COR-L47 (cell line): ENCODE results near the gene CSTF3.
"Not testable (repeated sequence)": the region's sequence is repeated elsewhere in the genome, so short reads cannot be mapped to it uniquely, and the experiment has no call there.

Experiments used
- DNase-seq: peaks from one replicate; lab custom pipeline; 2025; lab: John Stamatoyannopoulos, UW

CSTF3 gene

DNA sequence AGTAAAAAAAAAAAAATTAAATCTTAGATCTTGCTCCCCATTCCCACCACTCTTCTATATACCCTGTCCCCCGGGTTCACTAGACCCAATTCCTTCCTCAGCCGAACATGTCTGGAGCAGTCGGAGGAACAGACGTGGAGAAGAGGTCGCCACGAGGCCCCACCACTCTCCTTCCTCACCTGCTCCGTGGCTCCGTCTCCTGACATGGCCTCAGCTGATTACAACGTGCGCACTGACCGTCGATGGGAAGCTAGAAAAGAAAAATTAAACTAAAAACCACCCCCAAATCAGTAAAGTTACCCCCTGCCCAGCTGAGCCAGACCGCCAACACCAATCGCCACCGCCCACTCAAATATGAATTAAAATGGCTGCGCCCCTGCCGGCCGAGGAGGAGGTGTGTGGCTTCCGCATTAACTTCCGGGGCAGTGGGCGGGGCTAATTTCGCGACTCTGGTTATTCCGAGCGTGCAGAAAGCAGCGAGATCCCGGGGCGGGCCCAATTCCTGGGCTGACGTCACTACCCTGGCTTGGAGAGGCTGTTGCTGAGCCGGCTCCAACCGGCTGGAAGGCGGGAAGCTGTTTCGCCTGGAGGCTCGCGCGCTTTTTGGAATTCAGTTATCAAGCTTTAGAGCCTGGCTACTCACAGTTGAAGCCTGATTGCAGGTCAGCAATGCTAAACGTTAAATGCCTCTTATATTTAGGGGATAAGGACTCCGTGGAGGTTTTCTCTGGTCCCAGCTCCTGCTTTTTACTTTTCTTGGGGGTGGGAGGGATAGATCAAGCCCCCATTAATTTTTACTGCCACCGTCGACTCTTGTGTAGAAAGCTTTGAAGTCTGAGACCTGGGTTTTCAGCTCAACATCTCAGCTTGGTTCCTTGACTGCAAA, at the start of gene CSTF3:
TSS of gene CSTF3 (minus strand) at position 361 of the 886 bp plus-strand sequence. CDS start at position 206, 155 bp downstream.
- peak; percentile 100 for DNase-seq

DNA sequence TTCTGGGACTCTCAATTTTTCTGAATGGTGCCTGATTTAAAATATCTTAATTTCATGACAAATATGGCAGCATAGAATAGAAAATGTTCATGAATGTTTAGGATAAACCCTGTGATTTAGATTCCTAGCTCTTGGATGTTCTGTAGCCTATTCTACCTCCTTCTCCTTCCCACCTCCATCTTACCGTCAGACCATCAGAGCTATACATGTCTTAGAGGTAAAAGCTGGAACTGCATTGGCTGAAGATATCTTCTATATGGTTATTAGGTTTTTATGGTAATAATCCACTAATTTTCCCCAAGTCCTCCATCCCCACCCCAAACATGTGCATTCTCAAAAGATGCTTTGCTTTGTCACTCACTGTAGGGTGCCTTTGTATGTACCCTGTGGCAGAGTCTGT, 46.9 kb upstream of the CSTF3 start:
- no peak for DNase-seq

DNA sequence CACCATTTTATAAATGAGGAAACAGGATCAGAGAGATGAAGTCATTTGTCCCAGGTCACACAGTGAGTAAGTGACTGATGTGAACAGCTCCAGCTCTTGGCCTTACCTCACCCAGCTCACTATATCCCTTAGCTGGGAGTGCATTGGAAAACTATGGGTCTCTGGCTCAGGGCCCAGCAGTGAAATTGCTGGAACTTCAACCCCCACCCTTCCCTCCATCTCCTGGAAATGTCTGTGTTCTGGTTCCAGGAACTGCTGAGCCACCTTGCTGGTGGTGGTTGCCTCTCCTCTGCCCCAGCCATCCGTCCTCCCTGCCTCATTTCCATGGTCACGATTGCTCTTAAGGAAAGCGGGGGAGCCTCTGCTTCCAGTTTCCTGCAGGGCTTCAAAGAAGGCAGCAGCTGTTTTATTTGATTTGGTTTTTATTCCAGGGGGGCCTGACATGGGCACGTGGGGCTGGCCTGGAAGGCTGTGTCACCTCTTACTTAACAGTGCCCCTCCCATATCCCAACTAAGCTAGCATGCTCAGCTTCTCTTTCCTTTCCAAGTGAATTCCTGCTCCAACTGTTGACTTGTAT, 46.2 kb upstream of the CSTF3 start:
- DNase-seq, result no peak

DNA sequence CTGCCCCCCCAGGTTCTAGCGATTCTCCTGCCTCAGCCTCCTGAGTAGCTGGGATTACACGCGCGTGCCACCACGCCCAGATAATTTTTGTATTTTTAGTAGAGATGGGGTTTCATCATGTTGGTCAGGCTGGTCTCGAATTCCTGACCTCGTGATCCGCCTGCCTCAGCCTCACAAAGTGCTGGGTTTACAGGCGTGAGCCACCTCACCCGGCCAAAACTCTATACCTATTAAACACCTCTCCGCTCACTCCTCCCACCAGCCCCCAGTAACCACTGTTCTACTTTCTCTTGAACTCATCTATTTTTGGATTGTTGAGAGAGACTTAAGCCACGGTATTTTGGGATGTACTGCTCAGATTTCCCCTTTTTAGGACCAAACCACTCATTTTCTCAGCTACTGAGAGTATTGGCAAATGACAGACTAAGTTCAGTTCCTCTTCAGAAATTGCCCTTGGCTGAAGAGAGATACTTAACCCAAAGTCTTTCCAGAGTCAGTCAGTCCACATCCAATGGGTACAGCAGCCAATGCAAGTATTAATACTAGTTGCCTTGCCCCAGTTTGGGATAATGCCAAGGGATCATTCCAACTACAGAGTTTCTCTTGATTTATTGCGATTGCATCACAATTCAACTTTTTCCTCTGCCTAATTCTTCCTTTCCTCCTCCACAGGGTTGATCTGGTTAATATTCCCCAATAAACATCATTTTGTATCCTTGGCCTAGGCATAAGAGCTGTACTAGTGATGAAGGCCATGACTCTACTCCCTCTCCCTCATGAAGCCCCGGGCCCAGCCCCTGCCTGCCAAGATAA, 36.8 kb upstream of the CSTF3 start:
- no peak for DNase-seq

DNA sequence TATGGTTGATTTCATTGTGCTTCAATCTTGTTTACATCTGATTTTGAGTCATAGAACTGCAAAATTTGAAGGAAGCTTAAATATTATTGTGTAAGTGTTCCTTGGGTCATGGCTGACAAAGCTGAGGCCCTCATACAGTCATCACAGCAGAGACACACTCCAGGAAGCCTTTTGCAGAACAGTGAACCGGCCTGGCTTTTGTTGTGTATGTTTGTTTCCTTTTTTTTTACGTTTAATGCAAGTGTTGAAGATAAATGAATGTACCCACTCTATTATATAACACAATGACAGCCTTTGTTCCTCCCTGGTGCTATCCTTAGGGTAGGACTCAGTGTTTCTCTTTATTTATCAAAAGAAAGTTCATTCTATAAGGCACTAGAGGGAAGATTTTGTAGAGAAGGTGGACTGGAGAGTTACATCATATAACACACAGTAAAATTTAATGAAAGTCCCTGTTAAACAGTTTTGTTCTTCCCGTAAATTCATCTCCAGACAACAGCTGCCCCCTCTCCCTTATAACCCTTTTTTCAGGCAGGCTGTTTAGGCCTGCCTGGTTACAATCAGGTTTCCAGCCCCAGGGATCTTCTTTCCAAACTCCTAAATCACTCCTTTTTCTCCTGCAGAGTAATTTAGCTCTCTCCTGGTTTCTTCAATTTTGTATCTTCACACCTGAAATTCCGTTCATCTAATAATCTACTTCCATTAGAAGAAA, 34.3 kb upstream of the CSTF3 start:
- peak; percentile 4 for DNase-seq

DNA sequence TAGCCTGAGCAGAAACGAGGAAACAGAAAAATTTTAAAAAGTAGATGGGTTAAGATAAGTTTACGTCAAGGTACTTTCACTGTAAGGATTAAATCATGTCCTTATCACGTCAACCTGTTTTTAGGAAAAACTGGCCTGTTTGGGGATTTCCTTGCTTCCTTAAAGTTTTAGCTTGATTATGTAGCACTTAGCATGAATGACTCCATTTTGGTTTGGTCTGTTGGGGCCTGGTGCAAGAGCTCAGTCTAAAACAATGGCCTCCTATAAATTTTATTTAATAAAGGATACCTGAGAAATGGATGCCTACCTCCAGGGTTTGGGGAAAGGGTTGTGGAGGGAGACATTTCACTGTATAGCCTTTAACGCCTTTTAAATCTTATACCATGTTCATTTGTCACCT, 33.2 kb upstream of the CSTF3 start:
- no peak for DNase-seq

DNA sequence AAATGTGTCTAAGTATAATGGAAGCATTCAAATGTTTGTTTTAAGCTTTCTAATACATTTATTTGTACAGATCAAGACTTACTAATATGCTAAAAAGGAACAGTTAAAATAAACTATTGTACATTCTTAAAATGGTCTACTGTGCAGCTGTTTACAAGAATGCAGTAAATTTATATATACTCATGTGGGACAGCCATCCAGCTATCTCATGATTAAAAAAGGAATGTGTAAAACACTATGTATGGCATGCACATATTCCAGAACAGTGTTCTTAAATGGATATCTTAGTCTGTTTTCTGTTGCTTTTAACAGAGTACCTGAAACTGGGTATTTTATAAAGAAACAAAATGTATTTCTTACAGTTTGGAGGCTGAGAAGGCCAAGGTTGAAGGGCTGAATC, 30.2 kb upstream of the CSTF3 start:
- no peak for DNase-seq

DNA sequence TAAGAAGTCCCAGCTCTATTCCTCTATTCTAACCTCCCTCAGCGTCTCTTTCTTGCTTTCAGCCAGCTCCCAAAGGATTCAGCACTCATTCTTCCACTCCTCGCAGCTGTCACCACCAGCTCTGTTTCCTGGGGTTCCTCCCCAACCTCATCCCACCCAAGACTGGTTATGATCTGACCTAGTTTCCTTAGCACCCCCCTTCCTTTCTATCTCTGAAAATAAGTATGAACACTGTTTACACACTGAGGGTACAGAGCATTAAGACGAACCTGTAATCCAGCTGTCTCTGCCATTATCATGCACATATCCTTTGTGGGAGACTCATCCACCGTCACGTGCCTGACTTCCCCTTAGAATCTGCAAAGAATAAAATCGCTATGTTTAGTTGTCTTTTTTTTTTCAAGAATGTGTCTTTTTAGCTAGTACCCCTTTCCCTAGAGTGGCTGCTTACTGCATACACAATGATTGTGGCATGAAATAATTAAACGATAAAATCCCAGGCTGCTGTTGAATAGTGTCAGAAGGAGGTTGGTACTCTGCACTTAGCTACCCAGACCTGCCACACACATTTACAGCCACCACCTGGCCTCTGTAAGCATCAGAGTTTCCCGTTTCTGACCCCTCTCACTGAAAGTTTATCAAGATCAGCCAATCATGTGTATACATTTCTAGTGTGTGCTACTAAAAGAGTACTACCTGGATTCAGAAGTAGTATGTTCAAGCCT, 26.9 kb upstream of the CSTF3 start:
- DNase-seq, result no peak

DNA sequence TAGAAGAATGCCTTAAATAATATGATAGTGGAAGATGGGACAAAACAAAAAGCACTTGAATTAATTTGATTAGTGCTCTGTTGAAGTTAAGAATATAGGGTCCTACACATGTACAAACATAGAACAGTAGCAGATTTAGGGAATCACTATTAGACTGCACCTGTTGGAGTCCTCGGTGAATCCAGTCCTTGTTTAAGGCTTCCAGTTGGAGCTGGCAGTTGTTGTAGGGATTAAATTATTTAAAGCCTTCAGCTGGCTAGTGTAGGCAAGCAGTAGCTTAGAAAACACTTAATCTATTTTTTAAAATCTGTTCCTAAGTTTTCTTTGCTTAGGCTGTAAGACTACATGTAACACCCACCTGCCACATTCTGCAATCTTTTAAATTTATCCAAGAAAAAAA, 24.5 kb upstream of the CSTF3 start:
- DNase-seq, result no peak

DNA sequence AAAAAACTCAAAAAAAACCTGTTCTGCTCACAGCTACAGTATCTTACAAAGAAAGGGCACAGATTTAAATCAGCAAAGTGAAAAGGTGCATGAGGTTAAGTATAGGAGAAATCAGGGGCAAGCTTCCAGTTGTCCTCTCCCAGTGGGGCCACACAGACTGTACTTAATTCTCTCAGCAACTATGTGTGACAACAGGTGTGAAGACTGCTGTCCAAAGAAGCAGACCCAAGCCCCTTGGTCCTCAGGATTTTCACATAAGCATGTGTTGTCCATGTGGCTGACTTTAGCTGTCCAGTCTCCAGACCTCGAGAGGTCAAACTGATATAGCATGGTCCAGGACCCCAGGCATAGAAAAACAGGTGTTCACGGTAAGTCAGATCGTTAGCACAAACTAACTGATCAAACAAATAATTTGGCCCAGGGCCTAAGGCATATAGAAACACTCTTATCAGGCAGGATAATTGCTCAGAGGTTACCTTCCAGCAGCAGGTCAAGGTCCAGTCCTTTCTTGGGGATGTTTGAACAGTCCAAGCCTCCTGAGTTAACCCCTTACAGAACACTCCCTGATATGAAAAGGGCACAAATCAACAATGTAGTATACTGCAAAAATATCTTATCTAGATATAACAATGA, 21.1 kb upstream of the CSTF3 start:
- no peak for DNase-seq

DNA sequence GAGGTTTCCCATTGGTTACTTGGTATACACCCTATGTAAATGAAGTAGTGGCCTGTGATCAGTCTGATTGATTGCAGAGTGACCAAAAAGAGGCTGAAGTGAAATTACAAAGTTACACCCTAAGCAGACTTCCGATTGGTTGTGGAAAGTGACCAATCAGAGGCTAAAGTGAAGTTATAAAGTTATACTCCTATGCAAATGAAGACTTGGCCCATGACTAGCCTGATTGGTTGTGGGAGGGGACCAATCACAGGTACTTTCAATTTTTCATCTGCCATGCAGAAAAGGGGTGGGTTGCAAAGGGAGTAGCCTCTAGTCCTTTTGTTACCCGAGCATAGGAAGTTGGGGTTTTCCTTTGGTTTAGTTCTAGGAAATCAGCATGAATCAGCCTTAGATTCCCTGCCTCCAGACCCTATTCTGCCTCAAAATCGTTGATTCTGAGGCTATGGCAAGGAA, 18.1 kb upstream of the CSTF3 start:
- DNase-seq, result no peak

DNA sequence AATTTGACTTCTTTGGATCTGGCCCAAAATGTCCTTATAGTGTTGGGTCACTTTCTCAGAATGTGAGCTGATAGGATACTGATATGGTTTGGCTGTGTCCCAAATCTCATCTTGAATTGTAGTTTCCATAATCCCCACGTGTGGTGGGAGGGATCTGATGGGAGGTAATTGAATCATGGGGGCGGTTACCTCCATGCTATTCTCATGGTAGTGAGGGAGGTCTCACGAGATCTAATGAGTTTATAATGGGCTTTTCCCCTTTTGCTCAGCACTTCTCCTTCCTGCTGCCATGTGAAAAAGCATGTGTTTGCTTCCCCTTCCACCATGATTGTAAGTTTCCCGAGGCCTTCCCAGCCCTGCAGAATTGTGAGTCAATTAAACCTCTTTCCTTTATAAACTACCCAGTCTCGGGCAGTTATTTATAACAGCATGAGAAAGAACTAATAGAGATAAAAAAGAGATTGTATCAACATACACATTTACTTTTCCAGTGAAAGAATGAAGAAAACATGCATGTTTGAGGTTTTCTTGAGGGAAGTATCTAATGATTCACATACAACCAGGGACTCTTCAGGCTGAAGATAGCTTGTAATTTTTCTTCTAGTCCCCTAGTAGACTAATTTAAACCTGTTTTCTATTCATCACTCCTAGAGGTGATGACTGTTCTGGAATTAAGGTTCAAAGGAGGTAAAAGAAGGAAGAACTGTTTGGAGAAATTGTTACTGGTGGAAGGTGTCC, 17.3 kb upstream of the CSTF3 start:
- DNase-seq, result no peak

DNA sequence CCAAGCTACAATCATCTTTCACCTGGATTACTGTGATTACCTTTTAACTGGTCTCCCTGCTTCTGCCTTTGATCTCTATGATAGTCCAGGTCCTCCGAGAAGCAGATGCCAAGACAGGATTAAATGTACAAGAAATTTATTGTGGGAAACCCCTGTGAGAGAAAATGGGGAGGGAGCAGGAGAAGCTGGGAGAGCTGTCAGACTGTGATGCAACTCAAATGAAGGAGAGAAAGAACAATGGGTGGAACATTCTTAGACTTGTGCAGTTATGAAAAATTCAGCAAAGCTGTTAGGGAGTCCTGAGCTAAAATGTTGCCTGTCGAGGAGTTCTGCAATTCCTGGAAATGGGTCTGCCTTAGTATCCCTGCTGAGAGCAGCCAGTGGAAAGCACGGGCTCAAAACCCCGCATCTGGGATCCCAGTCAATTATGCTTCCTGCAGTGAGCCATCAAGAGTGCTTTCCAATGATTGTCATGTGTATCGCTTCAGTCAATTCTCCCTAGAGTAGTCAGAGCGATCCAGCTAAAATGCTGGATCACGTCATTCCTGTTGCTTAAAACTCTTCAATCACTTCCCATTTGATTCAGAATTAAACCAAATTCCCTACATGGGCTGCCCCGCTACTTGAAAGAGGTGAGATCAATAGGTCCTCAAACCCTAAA, 16.5 kb upstream of the CSTF3 start:
- DNase-seq, result no peak

DNA sequence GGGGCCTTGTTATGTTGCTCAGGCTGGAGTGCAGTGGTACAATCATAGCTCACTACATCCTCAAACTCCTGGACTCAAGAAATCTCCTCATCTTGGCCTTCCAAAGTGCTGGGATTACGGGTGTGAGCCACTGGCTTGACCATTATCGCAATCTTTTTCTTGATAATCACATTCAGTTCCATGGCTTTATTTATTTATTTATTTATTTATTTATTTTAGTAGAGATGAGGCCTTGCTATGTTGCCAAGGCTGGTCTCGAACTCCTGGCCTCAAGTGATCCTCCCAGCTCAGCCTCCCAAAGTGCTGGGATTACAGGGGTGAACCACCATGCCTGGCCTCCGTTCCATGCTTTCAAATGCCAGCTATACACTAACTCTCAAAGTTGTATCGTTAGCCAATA, 15.5 kb upstream of the CSTF3 start:
- not testable (repeated sequence) for DNase-seq

DNA sequence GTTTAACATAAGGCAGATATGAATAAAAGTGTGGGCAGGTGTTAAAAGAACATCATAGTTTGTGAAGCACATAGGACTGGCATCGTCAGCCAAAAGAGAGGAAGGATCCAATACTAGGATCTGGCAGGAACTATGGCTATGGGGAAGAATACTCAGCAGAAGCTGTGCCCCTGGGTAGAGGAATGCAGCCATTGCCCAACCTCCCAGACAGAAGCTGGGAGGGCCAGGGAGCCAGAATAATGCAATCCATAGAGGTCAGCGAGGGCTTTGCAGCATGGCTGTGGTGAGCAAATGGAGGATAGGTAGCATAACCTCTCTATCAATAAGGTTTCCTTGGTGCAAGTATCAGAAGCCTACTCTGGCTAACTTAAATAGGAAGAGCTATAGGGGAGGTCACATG, 11.7 kb upstream of the CSTF3 start:
- DNase-seq, result no peak

DNA sequence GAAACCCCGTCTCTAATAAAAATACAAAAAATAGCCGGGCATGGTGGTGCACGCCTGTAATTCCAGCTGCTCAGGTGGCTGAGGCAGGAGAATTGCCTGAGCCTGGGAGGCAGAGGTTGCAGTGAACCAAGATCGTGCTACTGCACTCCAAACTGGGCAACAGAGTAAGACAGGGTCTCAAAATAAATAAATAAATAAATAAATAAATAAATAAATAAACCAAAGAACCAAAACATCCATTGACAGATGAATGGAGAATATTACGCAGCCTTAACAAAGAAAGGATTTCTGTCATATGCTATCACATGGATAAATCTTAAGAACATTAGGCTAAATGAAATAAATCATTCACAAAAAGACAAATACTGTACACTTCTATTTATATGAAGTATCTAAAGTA, 11.1 kb upstream of the CSTF3 start:
- no peak for DNase-seq

DNA sequence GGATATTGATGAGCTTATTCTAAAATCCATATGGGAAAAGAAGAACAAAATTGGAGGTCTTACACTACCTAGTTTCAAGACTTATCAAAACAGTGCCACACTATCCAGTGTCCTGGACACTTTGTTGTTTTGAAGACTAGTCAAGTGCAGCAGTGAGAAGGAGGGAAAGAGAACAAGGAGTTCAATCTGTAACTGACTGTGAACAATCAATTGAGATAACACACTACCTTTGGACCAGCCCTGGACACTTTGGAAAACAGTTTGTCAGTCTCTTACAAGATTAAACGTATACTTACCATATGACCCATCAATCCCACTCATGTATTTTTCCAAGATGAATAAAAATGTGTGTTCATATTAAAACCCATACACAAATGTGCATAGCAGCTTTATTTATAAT, 10.0 kb upstream of the CSTF3 start:
- no peak for DNase-seq

DNA sequence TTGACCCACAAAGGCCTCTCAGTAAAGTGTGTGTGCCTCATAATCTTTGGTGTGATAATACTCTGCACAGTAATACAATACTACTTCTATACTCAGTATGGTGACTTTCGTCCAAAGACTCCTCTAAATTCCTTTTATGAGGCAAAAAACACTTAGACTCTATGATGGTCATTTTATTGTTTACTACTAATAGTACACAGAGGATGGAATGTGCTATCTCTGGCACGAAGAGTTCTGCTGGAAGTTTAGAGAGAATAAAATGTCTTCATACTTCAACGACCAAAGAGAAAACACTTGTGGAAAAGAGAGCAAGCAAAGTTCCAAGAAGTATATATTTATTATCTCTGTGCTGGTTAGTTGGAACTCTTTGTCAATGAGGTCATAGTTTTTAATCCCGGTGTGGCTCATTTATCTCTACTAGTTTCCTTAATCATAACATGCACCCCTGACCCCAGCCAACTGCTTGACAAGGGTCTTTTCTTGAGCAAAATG, 7.5 kb upstream of the CSTF3 start:
- no peak for DNase-seq

DNA sequence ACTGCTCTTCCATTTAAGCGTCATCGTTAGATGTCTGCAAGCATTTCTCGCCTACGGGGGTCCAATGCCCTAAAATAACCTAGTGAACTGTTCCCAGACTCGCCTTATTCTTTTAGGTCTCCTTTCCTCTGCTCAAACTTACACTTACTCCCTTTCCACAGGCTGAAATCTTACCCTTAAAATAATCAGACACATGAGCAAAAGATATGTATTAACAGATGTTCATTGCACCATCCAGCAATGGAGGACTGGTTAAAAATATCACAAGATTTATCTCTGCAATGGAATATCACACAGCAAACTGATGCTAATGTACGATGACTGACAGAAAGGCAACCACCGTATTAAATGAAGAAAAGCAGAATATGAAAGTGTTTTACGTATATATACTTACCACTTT, 1.6 kb upstream of the CSTF3 start:
- no peak for DNase-seq

DNA sequence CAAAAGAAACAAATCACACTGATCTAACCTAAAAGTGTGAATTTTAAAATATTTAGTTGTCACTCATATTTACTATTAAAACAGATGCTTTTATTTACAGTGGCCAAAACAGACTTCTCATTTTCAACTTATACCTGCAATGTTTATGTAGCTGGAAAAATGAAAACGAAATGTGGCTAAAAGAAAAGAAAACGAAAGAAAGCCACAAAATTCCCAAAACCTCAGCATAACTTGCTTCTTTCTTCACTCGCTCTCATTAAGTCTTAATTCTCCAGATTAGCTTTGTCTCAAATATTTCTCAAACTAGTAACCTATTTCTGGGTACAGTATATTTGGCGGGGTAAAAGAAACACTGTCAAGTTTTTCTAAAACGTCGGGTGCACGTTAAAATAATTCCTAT, 693 bp downstream of the CSTF3 start:
- no peak for DNase-seq
